GM10266 (cell line): Measurements from ENCODE around the gene MYT1.

Source experiments
- DNase-seq: peaks from one replicate; pipeline ENCODE4 v3.0.0; 2012; ENCODE audit errors: extremely low spot score
- TF ChIP-seq, protein P1 (sequence below): IDR thresholded peaks from 2 replicates; pipeline ENCODE4 v1.5.1; 2012; ENCODE audit warnings: mild to moderate bottlenecking, low read depth; ENCODE audit not compliant: control insufficient read depth, insufficient read depth; ENCODE audit errors: missing control alignments

Gene MYT1

DNA sequence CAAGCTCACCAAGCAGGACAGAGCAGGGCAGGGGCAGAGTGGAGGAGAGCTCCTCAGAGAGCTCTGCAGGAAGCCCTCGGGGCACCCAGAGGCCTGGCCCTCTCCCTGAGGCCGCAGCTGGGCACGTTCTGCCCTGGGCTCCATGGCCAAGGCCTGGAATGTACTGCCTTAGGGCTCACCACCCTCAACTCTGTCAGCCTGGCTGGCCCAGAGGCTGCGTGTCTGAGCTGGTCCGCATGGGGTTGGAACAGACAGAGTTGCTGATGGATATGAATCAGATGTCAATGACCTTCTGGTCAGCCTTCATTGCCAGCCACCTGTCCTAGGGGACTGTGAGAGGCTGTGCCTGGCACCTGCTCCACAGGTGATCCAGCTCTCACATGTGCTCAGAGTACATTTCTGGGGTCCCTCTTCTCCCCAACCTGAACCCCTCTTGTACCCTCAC is 58.1 kb downstream of the MYT1 start:
- DNase-seq = no peak
- TF ChIP-seq, protein P1, sequence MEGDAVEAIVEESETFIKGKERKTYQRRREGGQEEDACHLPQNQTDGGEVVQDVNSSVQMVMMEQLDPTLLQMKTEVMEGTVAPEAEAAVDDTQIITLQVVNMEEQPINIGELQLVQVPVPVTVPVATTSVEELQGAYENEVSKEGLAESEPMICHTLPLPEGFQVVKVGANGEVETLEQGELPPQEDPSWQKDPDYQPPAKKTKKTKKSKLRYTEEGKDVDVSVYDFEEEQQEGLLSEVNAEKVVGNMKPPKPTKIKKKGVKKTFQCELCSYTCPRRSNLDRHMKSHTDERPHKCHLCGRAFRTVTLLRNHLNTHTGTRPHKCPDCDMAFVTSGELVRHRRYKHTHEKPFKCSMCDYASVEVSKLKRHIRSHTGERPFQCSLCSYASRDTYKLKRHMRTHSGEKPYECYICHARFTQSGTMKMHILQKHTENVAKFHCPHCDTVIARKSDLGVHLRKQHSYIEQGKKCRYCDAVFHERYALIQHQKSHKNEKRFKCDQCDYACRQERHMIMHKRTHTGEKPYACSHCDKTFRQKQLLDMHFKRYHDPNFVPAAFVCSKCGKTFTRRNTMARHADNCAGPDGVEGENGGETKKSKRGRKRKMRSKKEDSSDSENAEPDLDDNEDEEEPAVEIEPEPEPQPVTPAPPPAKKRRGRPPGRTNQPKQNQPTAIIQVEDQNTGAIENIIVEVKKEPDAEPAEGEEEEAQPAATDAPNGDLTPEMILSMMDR = no peak

DNA sequence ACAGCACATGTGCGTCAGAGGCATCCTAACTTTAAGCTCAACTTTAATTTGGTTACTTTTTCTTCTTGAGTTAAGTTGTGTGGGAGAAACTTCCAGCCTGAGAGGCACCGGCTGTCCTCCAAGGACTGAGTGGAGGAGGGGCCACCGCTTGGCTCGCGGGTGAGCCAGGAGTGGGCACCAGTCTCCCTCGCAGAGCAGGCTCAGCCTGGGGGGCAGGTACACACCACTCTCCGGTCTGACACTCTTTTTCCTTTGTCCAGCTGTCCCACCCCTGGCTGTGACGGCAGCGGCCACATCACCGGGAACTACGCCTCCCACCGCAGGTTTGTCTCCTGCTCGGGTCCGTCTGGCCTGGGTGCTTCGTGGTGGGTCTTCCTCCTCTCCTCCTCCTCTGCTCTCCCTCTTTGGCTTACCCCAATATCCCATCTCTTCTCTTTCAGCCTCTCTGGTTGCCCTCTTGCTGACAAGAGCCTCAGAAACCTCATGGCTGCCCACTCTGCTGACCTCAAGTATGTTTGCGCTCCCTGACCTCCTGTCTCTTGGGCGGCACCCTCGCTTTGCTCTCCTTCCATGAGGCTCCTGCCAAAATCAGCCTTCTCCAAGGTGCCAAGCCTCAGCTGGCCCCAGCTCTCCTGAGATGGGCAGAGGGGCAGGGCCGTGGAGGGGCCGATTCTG is 58.7 kb downstream of the MYT1 start:
- TF ChIP-seq, protein P1 = no peak
- DNase-seq = no peak

DNA sequence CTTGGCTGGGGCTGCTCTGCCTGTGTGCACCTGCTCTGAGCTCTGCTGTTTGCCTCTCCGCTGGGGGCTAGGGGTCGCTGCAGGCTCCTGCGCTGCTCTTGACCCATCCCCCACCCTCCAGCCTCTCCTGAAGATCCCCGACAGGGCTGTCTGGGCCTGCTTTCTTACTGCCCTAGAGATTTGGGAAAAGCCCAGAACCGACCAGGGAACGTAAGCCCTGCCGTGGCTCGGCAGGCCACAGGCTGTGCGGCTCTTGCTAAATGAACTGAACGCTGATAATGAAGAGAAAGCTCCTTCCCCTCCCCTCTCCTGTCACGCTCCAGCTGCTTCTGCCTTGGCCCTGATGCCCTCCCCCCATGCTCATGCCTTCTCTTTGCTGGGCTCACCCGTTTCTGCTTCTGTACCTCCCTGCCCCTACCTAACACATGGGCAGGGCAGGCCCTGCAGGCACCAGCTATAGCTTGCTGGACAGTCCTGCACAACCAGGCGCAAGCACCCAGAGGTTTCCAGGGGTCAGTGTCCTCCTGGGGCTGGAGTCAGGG is 59.3 kb downstream of the MYT1 start:
- TF ChIP-seq, protein P1 = no peak
- DNase-seq = no peak

DNA sequence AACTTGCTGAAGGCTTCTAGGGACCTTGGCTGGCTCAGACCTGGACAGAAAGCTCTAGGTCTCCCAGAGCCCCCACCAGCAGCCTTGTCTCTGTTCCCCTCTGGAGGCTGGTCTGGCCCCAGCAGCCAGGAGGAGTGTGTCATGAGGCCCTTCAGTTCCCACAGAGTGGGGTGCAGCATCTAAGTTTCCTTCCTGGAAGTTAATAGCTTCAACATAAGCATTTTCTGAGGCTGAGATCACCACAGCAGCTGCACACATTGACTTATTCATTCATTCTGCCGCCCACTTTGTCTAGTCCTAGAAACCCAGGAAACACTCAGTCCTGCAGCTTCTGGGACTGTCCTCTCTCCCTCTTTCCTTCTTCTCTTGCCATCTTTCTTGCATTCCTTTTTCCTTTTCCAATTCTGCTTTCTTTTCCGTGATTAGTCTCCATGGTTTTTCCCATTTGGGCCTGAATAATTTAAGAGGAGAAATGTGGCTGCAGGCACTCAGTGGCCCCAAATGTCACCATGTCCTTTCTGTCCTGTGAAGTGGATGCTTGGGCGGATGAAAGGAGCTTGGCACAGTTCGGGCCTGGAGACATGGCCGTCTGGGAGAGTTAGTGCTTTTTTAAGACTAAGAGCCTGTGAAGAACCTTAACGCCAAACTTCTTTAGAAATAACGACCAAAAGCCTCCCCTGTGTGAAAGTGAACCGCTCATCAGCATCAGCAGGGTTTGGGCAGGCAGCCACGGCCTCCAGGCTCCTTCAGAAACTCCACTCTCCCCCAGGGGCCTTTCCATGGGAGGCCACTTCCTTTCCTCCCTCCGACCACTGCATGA is 60.3 kb downstream of the MYT1 start:
- TF ChIP-seq, protein P1 = no peak
- DNase-seq = no peak

DNA sequence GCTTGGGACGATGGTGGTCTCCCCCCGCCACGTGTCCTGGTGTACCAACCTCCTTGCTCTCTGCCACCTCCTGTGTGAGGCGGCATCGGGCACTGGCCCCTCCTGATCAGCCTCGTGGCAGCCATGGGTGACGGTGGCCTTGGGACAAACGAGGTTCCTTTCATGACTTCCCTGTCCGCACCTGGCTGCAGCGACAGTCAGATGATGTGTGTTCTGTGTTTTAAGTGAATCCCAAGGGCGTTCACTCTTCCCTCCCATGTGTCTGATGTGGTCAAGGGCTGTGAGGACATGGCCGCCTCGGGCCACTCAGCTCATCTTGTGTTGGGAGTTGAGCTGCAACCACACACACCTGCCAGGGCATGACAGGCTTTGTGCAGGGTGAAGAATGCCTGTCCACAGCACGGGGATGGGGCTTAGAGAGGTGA is 60.9 kb downstream of the MYT1 start:
- TF ChIP-seq, protein P1 = no peak
- DNase-seq = no peak

DNA sequence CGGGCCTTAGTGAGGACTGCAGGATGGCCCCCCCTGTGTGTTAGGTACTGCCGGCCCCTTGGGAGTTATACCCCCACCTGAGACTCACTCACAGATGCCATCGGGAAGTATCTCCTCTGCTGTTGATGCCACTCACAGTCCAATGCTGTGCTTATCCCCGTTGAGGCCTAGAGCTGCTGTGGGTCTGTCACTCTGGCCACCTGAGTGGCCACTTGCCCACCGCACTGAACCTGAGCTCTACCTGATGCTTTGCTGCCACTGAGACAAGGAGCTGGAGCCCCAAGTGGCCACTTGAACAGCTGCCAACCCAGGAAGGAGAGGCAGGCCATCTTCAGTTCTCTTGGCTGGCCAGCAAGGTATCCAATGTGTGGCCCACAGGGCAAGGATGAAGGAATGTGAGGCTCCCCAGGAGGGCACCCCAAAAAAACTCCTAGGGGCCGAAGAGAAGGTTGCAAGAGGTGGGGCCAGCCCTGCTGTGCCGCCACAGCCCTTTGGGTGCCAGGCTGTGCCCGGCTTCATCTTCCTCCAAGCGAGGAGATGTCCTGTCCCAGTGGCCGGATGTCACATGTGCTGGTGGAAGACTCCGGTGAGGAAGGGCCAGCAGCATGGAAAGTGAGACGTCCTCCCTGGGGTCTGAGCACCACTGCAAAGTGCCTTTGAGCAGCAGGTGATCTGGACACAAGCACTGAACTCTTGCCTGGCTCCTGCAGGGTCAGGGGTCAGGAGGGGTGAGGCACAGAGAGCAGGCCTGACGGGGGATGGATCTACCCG is 61.8 kb downstream of the MYT1 start:
- TF ChIP-seq, protein P1 = no peak

More for the DNA sequence above, 61.8 kb downstream of the MYT1 start:
- DNase-seq = no peak
